ENCODE results near the gene MGAT1.
"Not testable (repeated sequence)": the region's sequence is repeated elsewhere in the genome, so short reads cannot be mapped to it uniquely, and the experiment has no call there.

Gene MGAT1

DNA sequence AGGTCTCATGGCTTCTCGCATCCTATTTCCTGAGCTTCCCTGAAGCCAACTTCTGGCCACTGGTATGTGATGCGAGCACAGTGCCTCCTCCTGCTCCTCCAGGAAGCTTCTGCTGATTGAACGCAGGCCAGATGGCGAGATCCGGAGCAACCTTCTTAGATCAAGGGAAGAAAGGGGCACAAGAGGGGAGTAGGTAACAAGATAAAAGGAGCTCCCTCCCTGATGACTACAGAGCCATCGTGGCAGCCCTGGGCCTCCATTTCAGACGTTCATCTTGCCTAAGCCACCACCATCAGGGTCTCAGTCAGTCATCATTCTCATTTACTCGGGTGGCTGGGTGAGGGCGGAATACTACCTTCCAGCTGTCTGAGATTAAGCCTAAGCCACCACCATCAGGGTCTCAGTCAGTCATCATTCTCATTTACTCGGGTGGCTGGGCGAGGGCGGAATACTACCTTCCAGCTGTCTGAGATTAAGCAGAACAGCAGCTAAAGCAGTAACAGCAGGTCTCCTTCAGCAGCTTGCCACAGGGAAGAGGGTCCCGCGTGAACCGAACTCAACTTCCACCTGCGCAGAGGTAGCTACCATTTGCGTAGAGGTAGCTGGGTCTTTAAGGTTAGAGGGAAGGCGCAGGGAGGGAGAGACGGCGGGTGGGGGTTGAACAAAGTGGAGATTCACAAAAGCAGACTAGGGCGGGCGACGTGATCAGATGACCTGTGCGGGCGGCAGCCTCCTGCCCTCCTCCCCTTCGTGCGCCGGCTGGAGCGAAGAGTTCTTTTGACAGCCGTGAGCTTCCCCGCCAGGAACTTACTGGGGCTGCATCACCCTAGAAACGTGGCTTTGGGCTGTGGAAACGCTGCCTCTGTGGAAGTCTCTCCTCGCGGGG lies 27.9 kb upstream of the MGAT1 start:
- peaks cover 3% of the 10 kb centered on the region for H3K9me3 Mint-ChIP-seq
- H3K4me1 Mint-ChIP-seq, result peaks cover 31% of the 10 kb centered on the region
- ATAC-seq (ENCODE audit: low read depth) (peak; percentile 45), DNase-seq (ENCODE audit: low spot score in 2 of 2) (peak; percentile 52 to 73)
- H3K36me3 Mint-ChIP-seq, result peaks cover 24% of the 10 kb centered on the region
- H3K4me3 Mint-ChIP-seq, result peak overlapping the region; percentile 100
- no peaks in the 10 kb centered on the region for H3K27me3 Mint-ChIP-seq
- peak overlapping the region; percentile 99 for H3K27ac Mint-ChIP-seq

DNA sequence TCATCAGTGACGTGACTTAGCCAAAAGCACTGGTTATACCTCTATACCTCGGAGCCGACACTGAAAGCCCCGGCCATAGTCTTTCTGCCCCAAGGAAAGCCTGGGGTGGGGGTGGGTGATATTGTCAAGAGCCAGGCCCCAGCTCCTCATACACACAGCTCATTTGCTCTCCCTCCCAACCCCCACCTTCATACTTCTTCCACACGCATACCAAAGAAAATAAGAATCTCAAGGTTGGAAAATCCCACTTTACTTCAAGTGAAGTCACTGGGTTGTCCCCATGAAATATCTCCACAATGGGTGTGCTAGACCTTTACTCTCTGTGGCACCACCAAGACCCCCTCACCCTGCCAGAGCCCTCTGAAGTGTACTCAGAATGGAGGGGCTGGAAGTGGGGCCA lies 27.1 kb upstream of the MGAT1 start:
- Mint-ChIP-seq H3K4me3 (peak overlapping the region; percentile 100), H3K27me3 (no peaks in the 10 kb centered on the region), H3K9me3 (peaks cover 3% of the 10 kb centered on the region), H3K4me1 (peaks cover 31% of the 10 kb centered on the region), H3K36me3 (peaks cover 24% of the 10 kb centered on the region), H3K27ac (peak overlapping the region; percentile 99)
- no peak for ATAC-seq (ENCODE audit: low read depth)
- no peak for DNase-seq (ENCODE audit: low spot score in 2 of 2)

GRCh38 chr5:180828756-180829531 lies 26.3 kb upstream of the MGAT1 start:
- Mint-ChIP-seq H3K27ac (peak overlapping the region; percentile 99), H3K4me1 (peaks cover 25% of the 10 kb centered on the region), H3K36me3 (peaks cover 22% of the 10 kb centered on the region)
- not testable (repeated sequence) for H3K27me3 Mint-ChIP-seq; H3K4me3 Mint-ChIP-seq; H3K9me3 Mint-ChIP-seq; ATAC-seq (ENCODE audit: low read depth); DNase-seq (ENCODE audit: low spot score in 2 of 2)

- DNase-seq (ENCODE audit: low spot score in 2 of 2); H3K4me3 Mint-ChIP-seq; H3K27me3 Mint-ChIP-seq; H3K27ac Mint-ChIP-seq; ATAC-seq (ENCODE audit: low read depth); H3K9me3 Mint-ChIP-seq: not testable (repeated sequence)
- Mint-ChIP-seq H3K4me1 (peaks cover 17% of the 10 kb centered on the region), H3K36me3 (peaks cover 22% of the 10 kb centered on the region)
Measured at GRCh38 chr5:180827374-180827773, 24.8 kb upstream of the MGAT1 start.

DNA sequence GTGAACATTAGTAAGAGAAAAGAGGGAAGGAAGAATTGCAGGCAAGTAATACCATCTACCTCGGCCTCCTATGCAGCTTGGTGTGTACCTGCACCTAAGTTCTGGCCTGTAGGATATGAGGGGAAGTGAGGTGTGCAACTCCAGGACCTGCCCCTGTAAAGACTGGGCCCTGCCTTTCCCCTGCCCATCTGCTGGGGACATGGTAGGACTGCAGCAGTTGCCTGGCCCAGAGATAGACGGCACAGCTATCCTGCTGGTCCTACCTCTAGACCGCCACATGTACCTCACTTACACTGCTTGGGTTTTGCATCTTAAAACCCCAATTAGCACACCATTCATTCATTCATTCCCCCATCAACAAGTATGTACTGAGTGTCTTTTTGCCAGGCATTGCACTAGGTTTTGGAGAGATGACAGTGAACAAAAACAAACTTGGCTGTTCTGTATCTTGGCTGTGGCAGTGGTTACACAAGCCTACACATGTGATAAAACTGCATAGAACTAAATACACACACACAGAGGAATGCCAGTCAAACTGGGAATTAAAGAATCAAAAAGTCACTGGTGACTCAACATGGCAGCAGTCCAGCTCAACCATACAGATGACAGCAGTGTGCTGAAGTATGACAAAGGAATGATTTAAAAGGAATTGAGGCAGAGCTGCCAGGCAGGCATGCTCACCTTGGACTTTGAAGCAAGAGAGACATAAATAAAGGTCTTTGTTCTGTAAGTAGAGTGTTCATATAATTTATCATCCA lies 23.3 kb upstream of the MGAT1 start:
- no peaks in the 10 kb centered on the region for H3K27me3 Mint-ChIP-seq
- H3K9me3 Mint-ChIP-seq, result peaks cover 3% of the 10 kb centered on the region
- no peak overlapping the region for H3K27ac Mint-ChIP-seq
- H3K36me3 Mint-ChIP-seq, result peaks cover 21% of the 10 kb centered on the region
- DNase-seq (ENCODE audit: low spot score in 2 of 2), result no peak
- ATAC-seq (ENCODE audit: low read depth), result no peak
- peaks cover 19% of the 10 kb centered on the region for H3K4me1 Mint-ChIP-seq
- no peak overlapping the region for H3K4me3 Mint-ChIP-seq

DNA sequence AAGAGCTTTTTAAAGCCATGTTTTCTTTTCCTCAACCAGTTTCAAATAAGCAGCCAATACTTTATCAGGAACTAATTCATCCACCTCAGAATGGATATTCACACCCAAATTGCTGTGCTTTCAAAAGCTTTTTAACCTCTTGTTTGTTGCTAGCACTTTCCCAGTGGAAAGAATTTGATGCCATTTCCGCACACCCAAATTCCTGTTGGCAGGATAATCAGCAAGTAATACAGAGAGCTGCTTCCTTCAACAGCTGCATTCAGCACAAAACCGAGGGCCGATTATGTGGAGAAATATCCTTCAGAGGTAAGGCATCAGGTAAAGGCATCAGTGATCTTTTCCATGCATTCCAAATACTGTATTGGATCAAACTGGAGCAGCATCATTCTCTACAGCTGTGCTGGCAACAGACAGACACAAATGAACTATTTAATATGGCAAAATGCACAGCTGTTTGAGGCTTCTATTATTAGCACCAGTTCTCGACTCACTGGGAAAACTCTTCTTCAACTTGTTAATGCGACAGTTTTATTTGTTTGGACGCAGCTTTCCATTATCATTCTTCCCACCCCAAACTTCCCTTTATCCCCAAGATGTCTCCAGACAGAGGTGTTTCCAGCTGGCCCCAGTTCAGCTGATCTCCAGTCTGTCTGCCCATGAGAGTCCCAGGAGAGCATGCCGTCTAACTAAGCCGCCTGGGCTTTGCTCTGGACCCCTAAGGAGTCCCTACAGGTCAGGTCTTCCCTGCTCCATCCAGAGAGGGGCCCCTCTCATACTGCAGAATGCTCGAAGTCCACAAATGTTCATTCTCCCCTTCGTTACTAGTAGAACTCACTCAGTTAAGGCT lies 22.2 kb upstream of the MGAT1 start:
- H3K4me1 Mint-ChIP-seq, result peaks cover 17% of the 10 kb centered on the region
- DNase-seq (ENCODE audit: low spot score in 2 of 2), result no peak
- ATAC-seq (ENCODE audit: low read depth), result no peak
- peak overlapping the region; percentile 48 for H3K27ac Mint-ChIP-seq
- H3K9me3 Mint-ChIP-seq, result peaks cover 3% of the 10 kb centered on the region
- peaks cover 12% of the 10 kb centered on the region for H3K36me3 Mint-ChIP-seq
- H3K4me3 Mint-ChIP-seq, result no peak overlapping the region
- H3K27me3 Mint-ChIP-seq, result no peaks in the 10 kb centered on the region

GRCh38 chr5:180823940-180824629 lies 21.5 kb upstream of the MGAT1 start:
- ATAC-seq (ENCODE audit: low read depth), result no peak
- peak overlapping the region; percentile 48 for H3K27ac Mint-ChIP-seq
- H3K27me3 Mint-ChIP-seq, result no peaks in the 10 kb centered on the region
- no peak overlapping the region for H3K4me3 Mint-ChIP-seq
- H3K9me3 Mint-ChIP-seq, result no peaks in the 10 kb centered on the region
- peaks cover 6% of the 10 kb centered on the region for H3K36me3 Mint-ChIP-seq
- peaks cover 13% of the 10 kb centered on the region for H3K4me1 Mint-ChIP-seq
- no peak for DNase-seq (ENCODE audit: low spot score in 2 of 2)

GRCh38 chr5:180823346-180823745 lies 20.7 kb upstream of the MGAT1 start:
- Mint-ChIP-seq H3K27ac (no peak overlapping the region), H3K4me3 (no peak overlapping the region), H3K9me3 (no peaks in the 10 kb centered on the region), H3K27me3 (no peaks in the 10 kb centered on the region), H3K4me1 (peaks cover 13% of the 10 kb centered on the region), H3K36me3 (peaks cover 2% of the 10 kb centered on the region)
- no peak for ATAC-seq (ENCODE audit: low read depth)
- no peak for DNase-seq (ENCODE audit: low spot score in 2 of 2)

GRCh38 chr5:180821538-180821937 lies 18.9 kb upstream of the MGAT1 start:
- peak overlapping the region; percentile 83 for H3K27ac Mint-ChIP-seq
- H3K36me3 Mint-ChIP-seq, result peaks cover 2% of the 10 kb centered on the region
- H3K4me1 Mint-ChIP-seq, result peaks cover 22% of the 10 kb centered on the region
- ATAC-seq (ENCODE audit: low read depth), result no peak
- DNase-seq (ENCODE audit: low spot score in 2 of 2), result no peak
- H3K9me3 Mint-ChIP-seq, result no peaks in the 10 kb centered on the region
- no peak overlapping the region for H3K4me3 Mint-ChIP-seq
- H3K27me3 Mint-ChIP-seq, result peaks cover 1% of the 10 kb centered on the region

DNA sequence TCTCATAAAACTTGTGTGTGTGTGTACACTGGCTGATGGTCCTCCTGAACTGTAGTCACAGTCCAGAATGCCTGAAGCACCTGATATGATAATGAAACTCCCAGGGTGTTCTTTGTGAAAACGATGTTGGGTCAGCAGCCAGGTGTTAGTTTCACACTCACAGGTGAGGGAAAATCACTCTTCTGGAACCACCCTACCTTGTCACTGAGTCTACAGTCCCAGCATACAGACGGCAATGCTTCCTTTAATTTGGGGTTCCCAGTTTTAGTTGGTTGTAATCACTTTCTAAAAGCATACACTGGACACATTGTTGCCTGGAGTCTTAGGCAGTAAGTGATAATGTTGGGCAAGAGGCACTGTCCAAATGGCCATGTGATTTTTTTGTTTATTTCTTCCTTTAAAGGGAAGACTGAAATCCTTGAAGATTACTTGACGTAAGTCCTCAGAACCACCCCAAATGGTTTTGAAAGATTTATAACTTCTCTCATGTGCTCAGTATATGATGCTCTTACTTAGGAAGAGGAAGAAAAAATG lies 18.2 kb upstream of the MGAT1 start:
- peak overlapping the region; percentile 83 for H3K27ac Mint-ChIP-seq
- ATAC-seq (ENCODE audit: low read depth), result peak; percentile 84
- H3K27me3 Mint-ChIP-seq, result peaks cover 1% of the 10 kb centered on the region
- no peaks in the 10 kb centered on the region for H3K9me3 Mint-ChIP-seq
- H3K36me3 Mint-ChIP-seq, result no peaks in the 10 kb centered on the region
- H3K4me3 Mint-ChIP-seq, result no peak overlapping the region
- peaks cover 22% of the 10 kb centered on the region for H3K4me1 Mint-ChIP-seq
- no peak for DNase-seq (ENCODE audit: low spot score in 2 of 2)

- no peak overlapping the region for H3K4me3 Mint-ChIP-seq
- no peaks in the 10 kb centered on the region for H3K9me3 Mint-ChIP-seq
- peaks cover 1% of the 10 kb centered on the region for H3K27me3 Mint-ChIP-seq
- H3K27ac Mint-ChIP-seq, result no peak overlapping the region
- ATAC-seq (ENCODE audit: low read depth), result no peak
- peaks cover 31% of the 10 kb centered on the region for H3K4me1 Mint-ChIP-seq
- DNase-seq (ENCODE audit: low spot score in 2 of 2), result no peak
- H3K36me3 Mint-ChIP-seq, result no peaks in the 10 kb centered on the region
Measured at GRCh38 chr5:180818677-180819341, 16.2 kb upstream of the MGAT1 start.
